Stimulated activated CD4-positive, alpha-beta T cell treated with anti-CD3 and anti-CD28 coated beads, Interleukin-2, amount 100 ng/mL, for 48 hours (primary cell): ENCODE results near the gene DUSP2.

Experiments
- DNase-seq, 2 donors: peaks; one replicate each; pipeline ENCODE4 v3.0.0-alpha.2; 2020

DUSP2 gene

DNA sequence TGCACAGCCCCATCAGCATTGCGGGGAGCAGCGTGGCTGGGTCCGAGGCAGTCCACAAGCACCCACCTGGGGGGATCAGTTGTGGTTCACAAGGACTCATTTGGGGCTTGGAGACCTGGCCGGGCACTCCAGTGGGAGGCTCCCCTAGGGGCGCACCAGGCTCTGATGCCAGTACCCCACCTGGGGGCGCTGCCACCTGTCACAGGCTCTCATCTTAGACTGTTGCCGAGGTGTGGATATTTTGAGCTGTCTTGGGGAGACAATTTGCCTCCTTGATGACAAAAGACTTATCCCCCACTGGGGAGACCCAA is 31.9 kb downstream of the DUSP2 start:
- DNase-seq = no peak

DNA sequence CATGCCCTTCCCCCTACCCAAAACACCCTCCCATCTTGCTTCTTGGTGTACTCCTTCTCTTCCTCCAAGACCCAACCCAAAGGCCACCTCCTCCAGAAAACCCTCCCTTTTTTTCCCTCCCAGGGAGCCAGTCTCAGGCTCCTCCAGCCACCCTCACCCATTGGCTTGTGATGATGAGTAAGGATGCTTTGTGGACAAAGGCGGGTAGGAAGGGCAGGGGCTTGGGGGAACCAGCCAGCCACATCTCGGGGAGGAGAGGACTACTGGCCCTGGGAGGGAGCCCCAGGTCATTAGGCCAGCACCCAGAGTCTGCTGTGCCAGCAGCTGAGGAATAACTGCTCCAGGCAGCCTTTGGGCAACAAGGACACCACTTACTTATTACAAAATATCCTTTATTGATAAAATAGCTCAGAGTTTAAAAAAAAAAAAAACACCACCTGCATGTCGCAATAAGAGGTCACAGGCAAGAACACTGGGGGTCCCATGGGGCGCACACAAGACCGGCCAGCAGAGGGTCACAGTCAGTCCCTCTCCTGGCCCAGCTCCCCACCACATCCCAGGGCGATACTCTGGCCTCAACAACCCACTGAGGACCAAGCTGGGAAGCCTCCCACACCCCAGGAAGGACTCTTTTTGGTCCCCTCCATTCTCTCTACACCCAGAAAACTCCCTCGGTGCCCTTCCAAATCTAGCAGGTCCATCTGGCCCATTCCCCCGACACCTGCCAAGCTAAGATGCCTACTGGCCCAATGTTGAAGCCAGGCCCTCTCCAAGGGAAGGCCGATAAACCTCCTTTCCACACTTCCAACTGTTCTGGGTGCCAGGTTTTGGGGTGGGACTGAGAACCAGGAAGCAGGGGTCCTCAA is 32.5 kb downstream of the DUSP2 start:
- no peak for DNase-seq

DNA sequence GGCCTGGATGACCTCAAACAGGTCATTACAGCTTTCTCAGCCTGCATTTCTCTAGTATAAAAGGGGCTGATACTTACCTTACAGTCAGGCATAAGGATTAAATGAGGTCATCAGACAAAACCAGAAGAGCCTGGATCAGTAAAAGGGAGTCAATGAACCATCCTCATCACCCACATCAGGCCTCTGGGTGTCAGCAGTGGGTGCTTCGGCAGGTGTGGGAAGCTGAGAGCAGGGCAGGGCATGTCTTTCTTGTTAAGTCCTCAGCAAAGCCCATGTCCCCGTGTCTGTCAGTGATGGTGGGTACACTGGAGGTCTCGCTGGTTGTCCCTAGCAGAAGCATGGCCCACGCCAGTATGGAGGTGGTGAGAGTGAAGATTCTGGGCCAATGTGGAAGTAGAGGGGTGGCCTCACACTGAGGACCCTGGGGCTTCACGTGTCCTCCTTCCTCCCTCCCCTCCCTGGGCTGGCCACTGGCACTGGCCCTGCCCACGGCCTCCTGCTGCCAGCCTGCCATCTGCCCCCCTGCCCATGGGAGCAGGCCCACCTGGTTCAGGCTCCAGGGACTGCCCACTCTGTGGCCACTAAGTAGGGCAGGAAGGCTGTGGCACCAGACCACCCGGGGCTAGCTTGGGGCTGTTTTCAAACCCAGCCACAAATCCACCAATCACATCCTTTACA is 33.3 kb downstream of the DUSP2 start:
- no peak for DNase-seq

DNA sequence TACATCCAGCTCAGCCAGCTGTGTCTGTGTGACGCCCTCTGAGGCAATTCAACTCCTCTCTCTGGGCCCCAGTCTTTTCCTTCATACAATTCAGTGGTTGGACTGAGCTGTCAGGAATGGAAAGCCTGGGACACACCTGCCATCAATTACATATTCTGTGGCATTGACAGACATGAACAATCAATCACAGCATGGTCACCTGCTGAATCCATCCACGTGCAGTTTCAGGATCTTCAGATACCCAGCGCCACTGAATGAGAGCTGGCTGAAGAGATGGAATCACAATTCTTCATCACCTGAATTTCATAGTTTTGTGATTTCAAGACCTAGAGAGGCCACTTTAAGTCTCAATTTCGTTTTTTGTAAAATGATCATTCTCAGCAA is 34.0 kb downstream of the DUSP2 start:
- DNase-seq = no peak

GRCh38 chr2:96110621-96111256 is 34.5 kb downstream of the DUSP2 start:
- DNase-seq = no peak

- no peak for DNase-seq
These were observed 35.2 kb downstream of the DUSP2 start for GRCh38 chr2:96109931-96110511.

DNA sequence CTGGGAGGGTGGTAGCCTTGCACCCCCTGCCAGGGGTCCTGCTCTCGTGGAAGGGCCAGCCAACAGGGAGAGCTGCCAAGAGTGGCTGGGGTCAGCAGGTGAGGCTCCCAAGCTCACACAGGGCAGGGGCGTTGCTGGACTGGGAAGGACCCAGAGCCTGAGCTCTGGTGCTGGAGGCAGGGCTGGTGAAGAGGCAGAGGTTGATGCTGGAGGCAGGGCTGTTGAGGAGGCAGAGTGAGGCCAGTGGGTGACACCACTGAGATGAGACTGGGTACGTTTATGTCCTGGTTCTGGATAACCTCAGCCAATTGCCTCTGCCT is 35.9 kb downstream of the DUSP2 start:
- DNase-seq = no peak

- no peak for DNase-seq
These were observed 36.5 kb downstream of the DUSP2 start for GRCh38 chr2:96108541-96109360.

DNA sequence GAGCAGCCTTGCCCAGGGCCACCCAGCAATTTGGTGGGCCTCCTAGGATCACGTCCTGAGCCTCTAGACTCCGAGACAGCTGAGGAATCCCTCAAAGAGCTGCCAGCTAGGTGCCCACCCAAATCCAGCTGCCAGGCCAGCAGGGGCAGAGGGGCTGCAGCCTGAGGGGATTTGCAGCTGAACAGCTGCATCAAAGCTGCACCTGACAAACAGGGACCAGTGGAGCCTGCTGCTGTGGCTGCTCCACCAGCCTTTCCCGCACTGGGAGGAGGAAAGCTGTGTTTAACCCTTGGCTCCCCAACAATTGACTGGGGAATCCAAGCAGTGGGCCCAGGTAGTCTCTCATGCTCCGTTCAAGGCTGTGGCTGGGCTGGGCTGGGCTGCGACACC is 37.1 kb downstream of the DUSP2 start:
- no peak for DNase-seq

- no peak for DNase-seq
These were observed 37.6 kb downstream of the DUSP2 start for GRCh38 chr2:96107708-96108065.

- no peak for DNase-seq
These were observed 38.1 kb downstream of the DUSP2 start for GRCh38 chr2:96106991-96107707.

- no peak for DNase-seq
These were observed 39.1 kb downstream of the DUSP2 start for GRCh38 chr2:96105994-96106715.

GRCh38 chr2:96105152-96105915 is 39.9 kb downstream of the DUSP2 start:
- no peak for DNase-seq

DNA sequence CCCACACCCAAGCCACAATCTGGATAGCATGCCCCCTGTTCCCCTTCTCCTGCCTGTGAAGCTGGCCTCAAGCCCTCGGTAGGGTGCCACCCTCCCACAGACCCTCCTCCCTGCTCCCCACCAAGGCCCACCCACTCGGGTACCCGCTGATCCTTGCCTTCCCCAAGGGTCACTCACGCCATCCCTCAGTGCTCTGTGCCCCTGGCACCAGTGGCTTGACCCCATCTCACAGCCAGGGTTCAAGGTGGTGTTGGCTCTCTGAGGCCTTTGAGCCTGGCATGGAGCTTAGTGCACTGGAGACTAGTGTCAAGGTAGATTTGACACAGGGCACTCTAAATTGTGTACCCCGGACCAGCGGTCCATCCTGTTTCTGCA is 40.8 kb downstream of the DUSP2 start:
- no peak for DNase-seq

- DNase-seq = no peak
These were observed 41.3 kb downstream of the DUSP2 start for GRCh38 chr2:96103761-96104486.

- no peak for DNase-seq
These were observed 42.0 kb downstream of the DUSP2 start for GRCh38 chr2:96103187-96103601.

- no peak for DNase-seq
These were observed 42.5 kb downstream of the DUSP2 start for GRCh38 chr2:96102596-96103186.

DNA sequence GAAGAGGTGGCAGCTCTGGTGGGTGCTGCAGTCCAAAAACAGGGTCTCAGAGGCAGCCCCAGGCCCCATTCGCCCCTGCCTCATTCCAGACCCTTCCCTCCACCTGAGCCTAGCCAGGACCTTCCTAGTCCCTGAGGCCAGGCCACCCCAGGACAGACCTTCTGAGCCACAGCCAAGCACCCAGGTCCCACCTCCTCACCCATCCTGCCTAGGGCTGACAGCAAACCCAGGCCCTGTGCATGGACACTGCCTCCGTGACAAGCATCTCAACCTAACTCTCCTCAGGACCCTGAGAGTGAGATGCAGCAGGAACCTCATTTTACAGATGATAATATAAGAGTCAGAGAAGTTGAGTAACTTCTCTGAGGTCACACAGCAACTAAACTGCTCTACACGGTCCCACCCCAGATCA is 44.3 kb downstream of the DUSP2 start:
- DNase-seq = no peak

- DNase-seq = no peak
These were observed 45.1 kb downstream of the DUSP2 start for GRCh38 chr2:96099861-96100798.
